BJ (cell line): ENCODE measurements around the gene ADAMTS13. TPM values are rescaled to one million over a fixed set of nuclear protein-coding genes. Genes with fewer than 3 reads are reported as not detected.

Experiments
- CTCF ChIA-PET: fragments of 350-600 bp; formaldehyde crosslinking; extraction: SDS; loops from one replicate; lab custom pipeline; 2021; ENCODE audit warnings: antibody characterized with exemption, inconsistent platforms; lab: Yijun Ruan, JAX
- POLR2A ChIA-PET: fragments of 300-600 bp; sonication (Branson Sonifier 250); formaldehyde crosslinking; extraction: SDS; loops from one replicate; lab custom pipeline; 2021; ENCODE audit warnings: antibody characterized with exemption; lab: Charles Lee
- DNase-seq: peaks from one replicate; pipeline ENCODE4 v3.0.0-alpha.2; 2011; ENCODE audit warnings: low read depth
- H3K27me3 ChIP-seq: 2 replicates; pipeline ENCODE4 v1.6.0; 2011; ENCODE audit warnings: low read length; ENCODE audit not compliant: control insufficient read depth, insufficient read depth
- H3K36me3 ChIP-seq: 2 replicates; pipeline ENCODE4 v1.5.1; 2011; ENCODE audit warnings: low read length; ENCODE audit not compliant: control insufficient read depth, insufficient read depth
- H3K4me3 ChIP-seq: 2 replicates; pipeline ENCODE4 v1.5.1; 2011; ENCODE audit warnings: low read depth, mild to moderate bottlenecking, control low read depth, low read length
- polyA plus RNA-seq: library from polyadenylated mRNA; depleted of rRNA; stranded (reverse); fragments of >200 nt; gene quantifications from 2 replicates; pipeline ENCODE4 v1.2.3, GENCODE V29; 2011
- TF ChIP-seq, protein P1 (sequence below): IDR thresholded peaks from 2 replicates; pipeline ENCODE4 v1.5.1; 2011; ENCODE audit warnings: low read depth, mild to moderate bottlenecking, control low read depth, inconsistent platforms, low read length, moderate library complexity; ENCODE audit not compliant: insufficient read depth

Gene ADAMTS13
- polyA plus RNA-seq, 1 experiment: 2.4 TPM

- CTCF ChIA-PET: no interaction called here
- POLR2A ChIA-PET: no interaction called here
- Histone ChIP-seq H3K36me3 (peaks cover 8% of the 10 kb centered on the region), H3K27me3 (no peaks in the 10 kb centered on the region), H3K4me3 (no peak overlapping the region)
- TF ChIP-seq, protein P1, sequence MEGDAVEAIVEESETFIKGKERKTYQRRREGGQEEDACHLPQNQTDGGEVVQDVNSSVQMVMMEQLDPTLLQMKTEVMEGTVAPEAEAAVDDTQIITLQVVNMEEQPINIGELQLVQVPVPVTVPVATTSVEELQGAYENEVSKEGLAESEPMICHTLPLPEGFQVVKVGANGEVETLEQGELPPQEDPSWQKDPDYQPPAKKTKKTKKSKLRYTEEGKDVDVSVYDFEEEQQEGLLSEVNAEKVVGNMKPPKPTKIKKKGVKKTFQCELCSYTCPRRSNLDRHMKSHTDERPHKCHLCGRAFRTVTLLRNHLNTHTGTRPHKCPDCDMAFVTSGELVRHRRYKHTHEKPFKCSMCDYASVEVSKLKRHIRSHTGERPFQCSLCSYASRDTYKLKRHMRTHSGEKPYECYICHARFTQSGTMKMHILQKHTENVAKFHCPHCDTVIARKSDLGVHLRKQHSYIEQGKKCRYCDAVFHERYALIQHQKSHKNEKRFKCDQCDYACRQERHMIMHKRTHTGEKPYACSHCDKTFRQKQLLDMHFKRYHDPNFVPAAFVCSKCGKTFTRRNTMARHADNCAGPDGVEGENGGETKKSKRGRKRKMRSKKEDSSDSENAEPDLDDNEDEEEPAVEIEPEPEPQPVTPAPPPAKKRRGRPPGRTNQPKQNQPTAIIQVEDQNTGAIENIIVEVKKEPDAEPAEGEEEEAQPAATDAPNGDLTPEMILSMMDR: no peak
- DNase-seq: no peak
These were observed 52.0 kb downstream of the ADAMTS13 start for GRCh38 chr9:133474215-133474614.

GRCh38 chr9:133474853-133475252 lies 52.7 kb downstream of the ADAMTS13 start:
- DNase-seq: no peak
- ChIA-PET CTCF (no interaction called here), POLR2A (no interaction called here)
- Histone ChIP-seq H3K27me3 (no peaks in the 10 kb centered on the region), H3K36me3 (peaks cover 8% of the 10 kb centered on the region), H3K4me3 (no peak overlapping the region)
- TF ChIP-seq, protein P1: no peak

GRCh38 chr9:133475292-133476012 lies 53.3 kb downstream of the ADAMTS13 start:
- H3K36me3 ChIP-seq: peaks cover 8% of the 10 kb centered on the region
- ChIA-PET POLR2A (no interaction called here), CTCF (interaction anchor here (0.8 to 1.1 kb wide), 3 partner anchors 15 to 287 kb away, joined by 3 to 5 read pairs (median 3); partner anchors contain the start of gene CACFD1)
- DNase-seq: no peak
- H3K27me3 ChIP-seq: no peaks in the 10 kb centered on the region
- TF ChIP-seq, protein P1: no peak
- H3K4me3 ChIP-seq: no peak overlapping the region

DNA sequence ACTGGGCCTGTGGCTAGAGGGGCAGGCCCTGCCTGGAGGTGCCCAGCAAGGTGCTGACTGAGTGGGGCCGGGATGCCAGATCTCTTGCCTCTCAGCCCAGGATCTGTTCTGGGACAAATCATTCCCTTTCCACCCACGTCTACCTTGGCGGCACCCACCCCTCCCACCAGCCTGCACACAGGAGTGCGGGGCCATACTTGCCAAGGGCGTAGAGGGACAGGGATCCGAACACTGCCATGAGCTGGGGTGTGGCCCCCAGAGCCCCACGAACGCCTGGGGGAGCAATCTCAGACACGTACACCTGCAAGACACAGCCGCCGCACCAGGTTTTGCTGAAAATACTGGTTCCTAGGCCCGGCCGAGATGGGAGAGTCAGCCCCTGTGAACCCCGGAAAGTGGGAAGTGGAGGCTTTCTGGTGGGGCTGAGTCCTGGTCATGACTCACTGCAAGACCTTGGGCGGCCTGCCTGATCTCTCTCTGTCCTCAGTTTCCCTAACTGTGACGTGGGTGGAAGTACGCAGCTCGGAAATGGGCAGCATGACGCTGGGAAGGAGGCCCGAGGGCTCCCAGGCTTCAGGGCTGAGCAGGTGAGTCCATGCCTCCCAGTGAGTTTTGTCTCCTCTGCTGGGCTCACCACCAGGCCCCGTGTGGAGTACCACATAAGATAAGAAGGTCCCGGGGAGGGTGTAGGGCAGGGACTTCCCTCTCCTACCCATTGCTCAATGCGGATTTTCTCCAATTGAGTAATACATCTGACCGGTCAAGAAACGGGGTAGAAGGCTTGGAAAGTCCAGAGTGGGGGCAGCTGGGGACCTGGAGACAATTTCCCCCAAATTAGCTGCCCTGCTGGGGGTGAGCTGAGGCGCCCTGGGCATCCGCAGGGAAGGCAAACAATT lies 54.1 kb downstream of the ADAMTS13 start:
- ChIA-PET CTCF (interaction anchor here (0.8 to 1.1 kb wide), 3 partner anchors 14 to 288 kb away, joined by 3 to 5 read pairs (median 3); partner anchors contain the start of gene CACFD1), POLR2A (no interaction called here)
- TF ChIP-seq, protein P1: no peak
- no peak for DNase-seq
- no peaks in the 10 kb centered on the region for H3K27me3 ChIP-seq
- no peak overlapping the region for H3K4me3 ChIP-seq
- H3K36me3 ChIP-seq: peaks cover 8% of the 10 kb centered on the region

DNA sequence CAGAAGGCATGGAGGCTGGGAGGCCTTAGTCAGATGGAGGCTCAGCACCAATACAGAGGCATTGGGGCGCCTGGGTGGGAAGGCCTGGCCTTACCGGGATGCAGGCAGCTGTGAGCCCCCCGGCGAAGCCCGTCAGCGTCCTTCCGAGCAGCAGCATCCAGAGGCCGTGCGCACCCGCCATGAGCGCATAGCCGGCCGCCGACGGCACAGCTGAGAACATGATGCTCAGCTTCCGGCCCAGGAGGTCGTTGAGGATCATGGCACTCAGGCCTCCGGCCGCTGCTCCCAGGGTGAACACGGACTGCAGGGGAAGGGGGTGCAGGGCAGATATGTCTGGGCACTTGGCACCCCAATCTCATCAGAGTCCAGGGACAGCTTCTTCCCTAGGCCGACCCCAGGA lies 54.8 kb downstream of the ADAMTS13 start:
- ChIA-PET CTCF (interaction anchor here (1.6 kb wide), 1 partner anchor 9 kb away, joined by 5 read pairs; no protein-coding TSS in a partner anchor), POLR2A (no interaction called here)

More for the DNA sequence above, 54.8 kb downstream of the ADAMTS13 start:
- TF ChIP-seq, protein P1: no peak
- no peak for DNase-seq
- peaks cover 8% of the 10 kb centered on the region for H3K36me3 ChIP-seq
- no peak overlapping the region for H3K4me3 ChIP-seq
- H3K27me3 ChIP-seq: no peaks in the 10 kb centered on the region
